Endothelial cell (in vitro differentiated cells): ENCODE measurements around the gene GATAD1. TPM values are rescaled to one million over a fixed set of nuclear protein-coding genes. Genes with fewer than 3 reads are reported as not detected.

Source experiments
- DNase-seq: peaks from one replicate; pipeline ENCODE4 v3.0.0; 2021; ENCODE audit warnings: low spot score
- H3K27ac Mint-ChIP-seq: one replicate; pipeline ENCODE4 v1.8.0; 2021; ENCODE audit warnings: mixed read lengths, inconsistent platforms; ENCODE audit not compliant: unreplicated experiment
- H3K27me3 Mint-ChIP-seq: one replicate; pipeline ENCODE4 v1.8.0; 2021; ENCODE audit warnings: mild to moderate bottlenecking, moderate library complexity, mixed read lengths, inconsistent platforms; ENCODE audit not compliant: unreplicated experiment
- H3K36me3 Mint-ChIP-seq: one replicate; pipeline ENCODE4 v1.8.0; 2021; ENCODE audit warnings: mild to moderate bottlenecking, low read depth, mixed read lengths, inconsistent platforms; ENCODE audit not compliant: unreplicated experiment
- H3K4me1 Mint-ChIP-seq: one replicate; pipeline ENCODE4 v1.8.0; 2021; ENCODE audit warnings: mild to moderate bottlenecking, mixed read lengths, inconsistent platforms; ENCODE audit not compliant: unreplicated experiment
- H3K4me3 Mint-ChIP-seq: one replicate; pipeline ENCODE4 v1.8.0; 2021; ENCODE audit warnings: mild to moderate bottlenecking, mixed read lengths, inconsistent platforms; ENCODE audit not compliant: unreplicated experiment
- H3K9me3 Mint-ChIP-seq: one replicate; pipeline ENCODE4 v1.8.0; 2021; ENCODE audit warnings: mixed read lengths, inconsistent platforms; ENCODE audit not compliant: unreplicated experiment
- CTCF ChIP-seq: fragments of 200-600 bp; sonication (generic); IDR thresholded peaks from one replicate; pipeline ENCODE4 v1.5.0; 2021; ENCODE audit warnings: antibody characterized with exemption; ENCODE audit not compliant: unreplicated experiment
- total RNA-seq: library from RNA; stranded (reverse); fragmentation: NEBNext Ultra II Directional; extraction: Animal tissue kit (Norgen Biotek cat#: 25700); gene quantifications from one replicate; pipeline ENCODE4 v1.2.1, GENCODE V29; 2021; ENCODE audit not compliant: unreplicated experiment

GATAD1 gene
- total RNA-seq, 1 donor from 2014 or later, result 22.7 TPM

- Mint-ChIP-seq H3K9me3 (no peaks in the 10 kb centered on the region), H3K4me3 (no peak overlapping the region), H3K4me1 (no peaks in the 10 kb centered on the region), H3K36me3 (peaks cover 18% of the 10 kb centered on the region), H3K27me3 (peaks cover 1% of the 10 kb centered on the region), H3K27ac (no peak overlapping the region)
- TF ChIP-seq CTCF, result no peak
- no peak for DNase-seq
Observed at GRCh38 chr7:92485974-92486373, 38.7 kb downstream of the GATAD1 start.

- peaks cover 1% of the 10 kb centered on the region for H3K27me3 Mint-ChIP-seq
- no peak overlapping the region for H3K4me3 Mint-ChIP-seq
- no peaks in the 10 kb centered on the region for H3K9me3 Mint-ChIP-seq
- no peak for TF ChIP-seq CTCF
- no peaks in the 10 kb centered on the region for H3K4me1 Mint-ChIP-seq
- H3K36me3 Mint-ChIP-seq, result peaks cover 22% of the 10 kb centered on the region
- H3K27ac Mint-ChIP-seq, result no peak overlapping the region
- no peak for DNase-seq
Observed at GRCh38 chr7:92487804-92488203, 40.5 kb downstream of the GATAD1 start.

GRCh38 chr7:92489634-92490033, 42.4 kb downstream of the GATAD1 start:
- Mint-ChIP-seq H3K4me3 (no peak overlapping the region), H3K9me3 (no peaks in the 10 kb centered on the region), H3K4me1 (no peaks in the 10 kb centered on the region), H3K27ac (no peak overlapping the region), H3K27me3 (peaks cover 1% of the 10 kb centered on the region), H3K36me3 (peaks cover 22% of the 10 kb centered on the region)
- no peak for TF ChIP-seq CTCF
- no peak for DNase-seq

- no peak for TF ChIP-seq CTCF
- no peak overlapping the region for H3K4me3 Mint-ChIP-seq
- H3K4me1 Mint-ChIP-seq, result no peaks in the 10 kb centered on the region
- no peak for DNase-seq
- no peaks in the 10 kb centered on the region for H3K9me3 Mint-ChIP-seq
- peaks cover 8% of the 10 kb centered on the region for H3K36me3 Mint-ChIP-seq
- H3K27ac Mint-ChIP-seq, result no peak overlapping the region
- H3K27me3 Mint-ChIP-seq, result no peaks in the 10 kb centered on the region
Observed at GRCh38 chr7:92496876-92497275, 49.6 kb downstream of the GATAD1 start.

- H3K36me3 Mint-ChIP-seq, result peaks cover 8% of the 10 kb centered on the region
- no peak overlapping the region for H3K4me3 Mint-ChIP-seq
- TF ChIP-seq CTCF, result no peak
Observed at GRCh38 chr7:92498557-92498956, 51.3 kb downstream of the GATAD1 start.

More at GRCh38 chr7:92498557-92498956, 51.3 kb downstream of the GATAD1 start:
- Mint-ChIP-seq H3K9me3 (no peaks in the 10 kb centered on the region), H3K4me1 (no peaks in the 10 kb centered on the region), H3K27me3 (no peaks in the 10 kb centered on the region), H3K27ac (no peak overlapping the region)
- DNase-seq, result no peak
